PC-9 (cell line): ENCODE measurements around the gene BCHE.

Experiments used
- CTCF ChIP-seq: fragments of 200-600 bp; sonication (generic); conservative IDR thresholded peaks from 2 replicates; pipeline ENCODE4 v1.6.1; 2017; ENCODE audit warnings: mixed run types, antibody characterized with exemption, mild to moderate bottlenecking, moderate library complexity
- EZH2 ChIP-seq: fragments of 200-600 bp; sonication (generic); IDR thresholded peaks from 2 replicates; pipeline ENCODE4 v1.8.0; 2017; ENCODE audit warnings: antibody characterized with exemption, low read depth

DNA sequence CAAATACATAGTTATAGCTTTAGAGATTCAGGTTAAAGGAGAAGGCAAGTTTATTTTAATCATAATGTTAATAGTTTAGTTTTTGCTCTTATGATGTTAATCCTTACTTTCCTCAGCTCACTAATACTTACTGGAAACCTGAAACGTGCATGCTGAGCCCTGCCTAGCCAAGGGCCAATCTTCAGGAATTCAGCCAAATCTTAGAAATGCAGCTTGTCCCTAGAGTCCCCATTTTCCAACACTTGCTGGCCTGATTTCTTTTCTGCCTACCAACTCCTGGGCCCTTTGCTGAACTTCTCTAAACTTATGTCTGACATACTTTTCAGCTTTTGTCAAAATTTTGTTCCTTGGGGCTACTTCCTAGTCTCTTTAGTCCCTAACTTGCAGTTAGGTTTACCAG lies 22.8 kb downstream of the BCHE start:
- TF ChIP-seq CTCF (no peak), EZH2 (no peak)
